Measurements from ENCODE around the gene MCCC1. TPM values are rescaled to one million over a fixed set of nuclear protein-coding genes. Genes with fewer than 3 reads are reported as not detected.
"Not testable (repeated sequence)": the region's sequence is repeated elsewhere in the genome, so short reads cannot be mapped to it uniquely, and the experiment has no call there.

MCCC1 gene
- polyA plus RNA-seq, 4 donors: 52.5 to 75.5 (median 61.8) TPM

DNA sequence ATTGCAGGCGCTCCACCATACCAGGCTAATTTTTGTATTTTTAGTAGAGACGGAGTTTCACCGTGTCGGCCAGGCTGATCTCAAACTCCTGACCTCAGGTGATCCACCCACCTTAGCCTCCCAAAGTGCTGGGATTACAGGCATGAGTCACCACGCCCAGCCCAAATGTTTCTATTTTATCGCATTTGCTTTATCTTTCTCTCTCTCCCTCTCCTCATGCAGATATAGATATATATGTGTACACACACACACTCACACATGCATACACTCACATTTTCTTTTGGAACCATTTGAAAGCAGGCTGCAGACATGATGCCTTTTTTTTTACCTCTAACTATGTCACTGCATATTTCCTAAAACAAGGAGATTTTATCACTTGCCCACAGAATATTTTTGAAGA is 7.3 kb upstream of the MCCC1 start:
- no peak for DNase-seq (ENCODE audit: low read depth in 4 of 4, low spot score in 2 of 4)

DNA sequence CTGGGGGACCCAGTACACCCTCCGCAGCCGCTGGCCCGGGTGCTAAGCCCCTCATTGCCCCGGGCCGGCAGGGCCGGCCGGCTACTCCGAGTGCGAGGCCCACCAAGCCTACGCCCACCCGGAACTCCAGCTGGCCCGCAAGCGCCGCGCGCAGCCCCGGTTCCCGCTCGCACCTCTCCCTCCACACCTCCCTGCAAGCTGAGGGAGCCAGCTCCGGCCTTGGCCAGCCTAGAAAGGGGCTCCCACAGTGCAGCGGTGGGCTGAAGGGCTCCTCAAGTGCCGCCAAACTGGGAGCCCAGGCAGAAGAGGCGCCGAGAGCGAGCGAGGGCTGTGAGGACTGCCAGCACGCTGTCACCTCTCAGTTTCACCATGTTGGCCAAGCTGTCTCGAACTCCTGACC is 4.7 kb upstream of the MCCC1 start:
- not testable (repeated sequence) for DNase-seq (ENCODE audit: low read depth in 4 of 4, low spot score in 2 of 4)

DNA sequence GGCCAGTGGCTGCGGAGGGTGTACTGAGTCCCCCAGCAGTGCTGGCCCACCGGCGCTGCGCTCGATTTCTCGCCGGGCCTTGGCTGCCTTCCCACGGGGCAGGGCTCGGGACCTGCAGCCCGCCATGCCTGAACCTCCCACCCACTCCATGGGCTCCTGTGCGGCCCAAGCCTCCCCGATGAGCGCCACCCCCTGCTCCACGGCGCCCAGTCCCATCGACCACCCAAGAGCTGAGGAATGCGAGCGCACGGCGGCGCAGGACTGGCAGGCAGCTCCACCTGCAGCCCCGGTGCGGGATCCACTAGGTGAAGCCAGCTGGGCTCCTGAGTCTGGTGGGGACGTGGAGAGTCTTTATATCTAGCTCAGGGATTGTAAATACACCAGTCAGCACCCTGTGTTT is 1.7 kb upstream of the MCCC1 start:
- DNase-seq (ENCODE audit: low read depth in 4 of 4, low spot score in 2 of 4): not testable (repeated sequence)

DNA sequence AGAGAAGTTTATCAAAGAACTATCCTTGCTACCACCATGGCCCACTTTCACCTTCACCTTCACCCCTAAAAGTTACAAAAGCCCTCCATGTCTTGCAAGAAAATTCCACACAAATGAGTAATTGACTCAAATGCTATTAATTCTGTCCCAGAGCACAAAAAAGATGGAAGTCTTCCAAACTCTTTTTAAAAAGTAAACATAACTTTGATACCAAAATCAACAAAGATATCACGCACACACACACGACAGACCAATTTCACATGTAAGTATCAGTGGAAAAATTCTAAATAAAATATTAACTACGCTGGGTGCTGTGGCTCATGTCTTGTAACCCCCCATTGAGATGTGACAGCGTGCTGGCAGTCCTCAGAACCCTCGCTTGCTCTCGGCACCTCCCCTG is 1.1 kb upstream of the MCCC1 start:
- no peak for DNase-seq (ENCODE audit: low read depth in 4 of 4, low spot score in 2 of 4)

DNA sequence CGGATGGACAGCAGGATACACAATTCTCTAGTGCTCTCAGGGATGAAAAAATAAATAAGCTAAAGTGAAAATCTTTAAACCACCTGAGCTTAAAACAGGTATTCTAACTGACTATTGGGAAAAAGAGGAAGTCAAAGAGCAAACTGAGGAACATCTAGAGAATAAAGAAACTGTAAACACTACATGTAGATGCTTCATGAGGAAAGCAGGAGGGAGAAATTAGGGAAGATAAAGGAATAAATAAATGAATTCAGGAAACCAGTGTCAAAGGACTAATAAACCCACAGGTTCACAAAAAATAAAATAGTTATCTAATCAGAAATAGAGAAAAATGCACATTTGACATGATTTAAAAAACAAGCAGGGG is 525 bp upstream of the MCCC1 start:
- no peak for DNase-seq (ENCODE audit: low read depth in 4 of 4, low spot score in 2 of 4)

DNA sequence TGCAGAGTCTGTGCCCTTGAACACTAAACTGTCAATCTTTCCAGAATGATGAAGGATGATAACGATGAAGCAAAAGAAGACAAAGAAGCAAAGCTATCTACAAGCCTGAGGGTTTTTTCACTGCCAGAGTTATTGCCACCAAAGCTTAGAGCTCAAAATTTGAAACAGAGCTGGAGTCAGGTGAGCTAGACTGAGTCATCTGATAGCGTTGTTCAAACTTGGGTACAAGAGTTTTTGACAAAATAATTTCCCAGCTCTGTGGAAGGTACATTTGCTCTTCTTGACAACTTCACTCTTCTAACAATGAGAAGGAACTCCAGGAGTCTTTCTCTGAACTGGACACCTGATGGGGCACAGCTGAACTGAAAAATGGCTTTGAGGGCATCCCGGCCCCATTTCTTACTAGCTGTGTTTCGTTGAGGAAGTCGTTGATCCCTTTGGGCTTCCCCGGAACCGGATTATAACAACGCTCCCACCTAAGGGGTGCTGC is 715 bp downstream of the MCCC1 start:
- no peak for DNase-seq (ENCODE audit: low read depth in 4 of 4, low spot score in 2 of 4)

DNA sequence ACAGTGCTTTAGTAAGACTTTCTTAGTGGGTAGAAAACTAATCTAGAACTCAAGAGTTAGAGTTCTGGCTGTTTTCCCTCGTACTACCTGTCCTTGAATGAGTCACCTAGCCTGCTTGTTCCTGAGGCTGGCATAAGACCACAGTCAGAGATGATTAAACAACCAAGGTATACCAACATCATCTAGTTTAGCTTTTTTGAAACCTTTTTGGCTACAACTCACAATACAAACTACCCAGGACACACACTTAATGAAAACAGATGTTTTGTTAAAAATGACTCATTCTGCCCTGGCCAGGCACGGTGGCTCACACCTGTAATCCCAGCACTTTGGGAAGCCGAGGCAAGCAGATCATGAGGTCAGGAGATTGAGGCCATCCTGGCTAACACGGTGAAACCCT is 4.6 kb downstream of the MCCC1 start:
- no peak for DNase-seq (ENCODE audit: low read depth in 4 of 4, low spot score in 2 of 4)

DNA sequence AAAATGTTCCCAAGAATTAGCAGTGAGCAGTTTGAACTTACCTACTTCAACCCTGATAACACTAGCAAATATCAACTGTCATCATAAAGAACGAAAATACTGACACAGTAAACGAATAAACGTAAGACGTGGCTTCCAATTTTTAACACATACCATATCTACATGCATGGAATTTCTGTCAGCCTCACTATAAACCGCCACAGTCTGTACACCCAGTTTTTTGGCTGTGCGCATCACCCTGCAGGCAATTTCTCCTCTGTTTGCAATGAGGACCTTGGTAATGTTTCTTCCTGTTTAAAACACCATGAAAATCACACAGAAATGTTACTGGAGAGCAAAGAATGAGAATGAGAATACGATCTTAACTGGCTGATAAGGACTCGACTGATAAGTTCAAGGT is 7.0 kb downstream of the MCCC1 start:
- DNase-seq (ENCODE audit: low read depth in 4 of 4, low spot score in 2 of 4): no peak

DNA sequence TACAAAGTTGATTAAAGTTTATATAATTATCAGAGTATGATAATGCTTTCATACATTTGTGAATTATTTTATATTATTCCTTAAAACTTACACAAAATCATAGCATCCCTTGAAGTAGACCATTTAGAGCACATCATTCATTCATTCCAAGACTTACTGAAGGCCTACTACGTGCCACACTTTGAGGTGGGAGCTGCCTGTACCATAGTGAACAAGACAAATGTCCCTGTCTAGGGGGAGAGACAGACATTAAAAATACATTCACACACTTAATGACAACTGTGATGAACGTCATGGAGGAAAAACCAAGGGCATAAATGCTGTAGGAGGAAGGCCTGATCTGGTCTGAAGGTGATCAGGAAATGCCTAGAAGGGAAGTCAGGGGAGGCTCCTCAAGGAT is 12.1 kb downstream of the MCCC1 start:
- no peak for DNase-seq (ENCODE audit: low read depth in 4 of 4, low spot score in 2 of 4)

DNA sequence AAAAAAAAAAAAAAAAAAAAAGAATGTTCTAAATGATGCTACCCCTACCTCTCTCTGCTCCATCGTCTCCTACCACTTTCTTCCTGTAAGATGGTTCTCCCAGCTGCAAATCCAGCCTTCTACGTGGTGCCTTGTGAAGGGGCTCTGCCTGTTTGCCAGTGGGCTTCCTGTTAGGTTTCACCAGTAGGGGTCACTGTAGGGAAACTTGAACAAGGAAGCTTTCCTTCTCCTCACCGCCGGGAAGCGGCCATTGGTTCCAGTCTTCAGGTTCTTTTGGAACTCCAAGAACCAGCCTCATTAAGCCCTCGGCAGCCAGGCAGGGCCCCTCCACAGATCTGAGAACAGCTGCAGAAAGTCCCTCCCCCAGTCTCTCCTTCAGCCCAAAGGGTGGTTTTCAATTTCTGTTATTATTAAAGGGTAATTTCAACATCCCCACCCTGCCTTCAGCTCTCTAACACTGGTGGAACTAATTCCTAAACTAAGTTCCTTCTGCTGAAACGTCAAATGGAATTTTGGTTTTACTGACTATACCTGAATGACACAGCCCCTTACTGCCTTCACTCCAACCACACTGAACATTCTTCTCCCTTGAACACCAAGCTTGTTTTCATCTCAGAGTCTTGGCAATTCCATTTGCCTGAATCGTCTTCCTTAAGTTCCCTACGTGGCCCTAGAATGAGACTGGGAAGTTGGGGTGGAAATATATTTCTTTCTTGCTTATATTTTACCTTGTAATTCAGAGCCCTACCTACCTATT is 13.5 kb downstream of the MCCC1 start:
- DNase-seq (ENCODE audit: low read depth in 4 of 4, low spot score in 2 of 4): no peak

DNA sequence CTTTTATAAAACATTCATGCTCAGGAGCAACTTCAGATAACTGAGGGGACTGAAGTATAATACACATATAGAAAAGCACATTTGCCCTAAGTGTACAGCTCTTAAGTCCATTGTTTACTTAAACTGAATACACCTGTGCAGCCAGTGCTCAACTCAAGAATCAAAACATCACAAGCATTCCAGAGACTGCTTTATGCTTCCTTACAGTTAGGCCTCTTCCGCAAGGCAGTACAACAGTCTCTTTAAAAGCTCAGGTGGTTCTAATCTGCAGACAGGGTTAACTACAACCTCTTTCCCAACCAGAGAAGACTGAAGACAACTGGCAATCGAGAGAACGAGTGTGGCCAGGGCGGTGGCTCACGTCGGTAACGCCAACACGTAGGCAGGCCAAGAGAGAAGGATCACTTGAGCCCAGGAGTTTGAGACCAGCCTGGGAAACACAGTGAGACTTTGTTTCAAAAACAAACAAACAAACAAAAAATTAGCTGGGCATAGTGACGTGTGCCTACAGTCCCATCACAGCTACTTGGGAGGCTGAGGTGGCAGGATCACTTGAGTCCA is 16.9 kb downstream of the MCCC1 start:
- no peak for DNase-seq (ENCODE audit: low read depth in 4 of 4, low spot score in 2 of 4)

DNA sequence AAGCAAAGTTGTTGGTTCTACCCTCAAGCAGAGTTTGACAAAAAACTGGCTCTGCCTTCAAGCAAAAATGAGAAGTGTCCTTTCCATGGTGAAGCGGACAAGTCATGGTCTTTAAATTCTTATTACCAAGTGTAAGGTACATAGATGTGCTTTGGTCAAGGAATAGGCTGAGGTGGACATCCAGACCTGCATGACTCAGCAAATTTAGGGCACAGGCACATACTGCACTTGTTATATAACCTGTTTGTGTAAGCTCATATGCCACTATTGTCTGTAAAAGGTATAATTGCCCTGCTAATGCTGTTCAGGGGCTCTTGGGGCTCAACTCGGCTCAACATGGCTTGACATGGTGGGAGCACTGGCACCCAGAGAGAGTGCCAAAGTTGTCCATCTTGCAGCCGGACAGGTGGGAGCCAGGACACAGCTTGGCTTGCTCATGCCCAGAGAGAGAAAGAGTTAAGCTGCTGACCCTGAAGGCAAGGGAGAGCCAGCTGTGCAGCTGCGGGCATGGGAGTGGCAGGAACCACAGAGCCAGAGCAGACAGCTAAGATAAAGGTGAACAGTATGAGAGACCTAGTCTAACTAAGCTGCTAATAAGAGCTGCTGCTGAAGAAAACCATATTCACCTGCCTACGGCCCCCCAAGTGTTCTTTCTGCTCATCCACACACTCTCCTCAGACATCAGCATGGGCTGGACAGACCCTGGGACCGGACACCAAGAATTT is 17.7 kb downstream of the MCCC1 start:
- DNase-seq (ENCODE audit: low read depth in 4 of 4, low spot score in 2 of 4): no peak

DNA sequence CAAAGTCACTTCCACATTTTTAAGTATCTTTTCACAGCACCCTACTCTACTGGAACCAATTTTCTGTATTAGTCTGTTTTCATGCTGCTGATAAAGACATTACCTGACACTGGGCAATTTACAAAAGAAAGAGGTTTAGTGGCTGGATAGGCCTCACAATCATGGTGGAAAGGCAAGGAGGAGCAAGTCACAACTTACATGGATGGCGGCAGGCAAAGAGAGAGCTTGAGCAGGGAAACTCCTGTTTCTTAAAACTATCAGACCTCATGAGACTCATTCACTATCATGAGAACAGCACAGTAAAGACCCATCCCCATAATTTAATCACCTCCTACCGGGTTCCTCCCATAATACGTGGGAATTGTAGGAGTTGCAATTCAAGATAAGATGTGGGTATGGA is 18.7 kb downstream of the MCCC1 start:
- no peak for DNase-seq (ENCODE audit: low read depth in 4 of 4, low spot score in 2 of 4)

DNA sequence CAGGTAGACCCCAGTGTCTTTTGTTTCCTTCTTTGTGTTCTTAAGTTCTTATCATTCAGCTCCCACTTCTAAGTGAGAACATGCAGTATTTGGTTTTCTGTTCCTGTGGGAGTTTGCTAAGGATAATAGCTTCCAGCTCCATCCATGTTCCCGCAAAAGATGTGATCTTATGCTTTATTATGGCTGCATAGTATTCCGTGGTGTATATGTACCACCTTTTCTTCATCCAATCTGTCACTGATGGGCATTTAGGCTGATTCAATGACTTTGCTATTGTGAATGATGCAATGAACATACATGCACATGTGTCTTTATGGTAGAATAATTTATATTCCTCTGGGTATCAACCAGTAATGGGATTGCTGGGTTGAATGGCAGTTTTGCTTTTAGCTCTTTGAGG is 24.4 kb downstream of the MCCC1 start:
- no peak for DNase-seq (ENCODE audit: low read depth in 4 of 4, low spot score in 2 of 4)

DNA sequence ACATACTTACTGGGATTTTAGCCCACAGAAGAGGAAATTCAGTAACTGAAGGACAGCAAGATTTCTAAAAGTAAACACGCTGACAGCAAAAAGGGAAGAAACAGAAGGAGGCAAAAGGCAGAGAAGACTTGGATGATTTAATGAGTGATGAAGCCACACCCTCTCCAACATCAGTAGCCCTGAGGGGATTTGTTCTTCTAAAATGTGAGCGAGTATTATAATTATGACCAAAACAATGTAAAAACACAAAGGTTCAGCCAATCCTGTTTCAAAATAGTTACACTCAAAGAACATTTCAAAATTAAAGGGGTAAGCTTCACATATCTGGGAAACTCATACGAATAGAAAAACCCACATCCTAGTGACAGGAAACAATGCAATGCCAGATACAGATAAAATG is 25.0 kb downstream of the MCCC1 start:
- DNase-seq (ENCODE audit: low read depth in 4 of 4, low spot score in 2 of 4): no peak

DNA sequence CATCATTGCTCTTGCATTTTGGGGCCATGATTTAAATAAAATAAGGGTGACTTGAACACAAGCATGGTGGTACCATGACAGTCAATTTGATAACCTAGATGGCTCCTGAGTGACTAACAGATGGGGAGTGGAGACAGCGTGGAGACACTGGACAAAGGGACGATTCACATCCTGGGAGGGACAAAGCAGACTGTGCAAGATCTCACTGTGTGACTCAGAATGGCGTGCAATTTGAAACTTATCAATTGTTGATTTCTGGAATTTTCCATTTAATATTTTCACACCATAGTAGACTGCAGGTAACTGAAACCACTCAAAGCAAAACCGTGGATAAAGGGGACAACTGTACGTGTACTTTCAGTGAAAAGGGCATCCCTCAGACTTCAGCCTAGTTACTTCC is 25.5 kb downstream of the MCCC1 start:
- no peak for DNase-seq (ENCODE audit: low read depth in 4 of 4, low spot score in 2 of 4)

DNA sequence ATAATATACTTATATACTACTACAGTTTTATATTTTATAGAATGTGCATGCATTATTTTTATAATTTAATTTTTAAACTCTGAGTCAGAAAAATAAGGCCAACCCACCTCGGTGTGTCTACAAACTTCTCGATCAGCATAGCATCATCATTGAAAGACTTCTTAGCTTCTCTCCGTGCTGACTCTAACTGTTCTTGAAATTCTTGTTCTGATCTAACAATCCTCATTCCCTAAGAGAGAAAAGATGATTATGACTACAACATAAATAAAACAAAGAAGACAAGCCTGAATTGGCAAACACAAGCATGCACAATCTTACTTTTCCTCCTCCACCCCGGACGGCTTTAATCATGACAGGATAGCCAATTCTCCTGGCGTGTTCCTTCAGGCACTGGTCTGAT is 28.4 kb downstream of the MCCC1 start:
- no peak for DNase-seq (ENCODE audit: low read depth in 4 of 4, low spot score in 2 of 4)

DNA sequence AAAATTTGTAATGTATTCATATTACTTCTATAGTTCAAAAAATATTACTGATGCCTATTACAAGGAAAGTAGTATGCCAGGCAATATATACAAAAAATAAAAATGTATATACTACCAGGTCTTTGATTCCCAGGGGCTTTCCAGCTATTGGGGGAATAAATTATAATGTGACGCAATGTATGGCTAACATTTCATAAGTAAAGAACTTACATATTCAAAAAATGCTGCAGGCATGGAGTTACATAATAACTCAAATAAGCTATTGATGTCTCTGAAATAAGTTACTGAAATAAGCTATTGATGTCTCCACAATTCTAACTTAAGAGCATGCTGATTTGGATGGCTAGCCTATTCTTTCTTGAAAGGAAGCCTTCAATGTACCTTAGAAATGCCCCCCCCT is 30.2 kb downstream of the MCCC1 start:
- no peak for DNase-seq (ENCODE audit: low read depth in 4 of 4, low spot score in 2 of 4)

DNA sequence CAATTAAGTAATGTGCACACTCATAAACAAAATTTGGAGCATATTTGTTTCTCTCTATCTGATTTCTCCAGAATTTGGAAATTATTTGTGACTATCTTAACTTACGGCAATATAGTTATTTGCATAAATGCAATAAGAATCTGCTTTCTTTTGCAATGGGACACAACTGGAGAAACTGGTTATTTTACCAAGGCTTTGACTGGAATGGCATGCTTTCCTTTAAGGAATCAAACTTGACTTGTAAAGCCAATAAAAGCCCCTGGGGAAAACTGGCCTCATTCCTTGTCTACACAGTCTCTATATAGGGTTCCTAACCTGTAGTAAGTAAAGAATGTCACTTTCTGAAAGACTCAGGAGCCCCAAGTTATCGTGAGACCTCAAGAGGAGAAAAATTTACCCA is 32.4 kb downstream of the MCCC1 start:
- not testable (repeated sequence) for DNase-seq (ENCODE audit: low read depth in 4 of 4, low spot score in 2 of 4)

DNA sequence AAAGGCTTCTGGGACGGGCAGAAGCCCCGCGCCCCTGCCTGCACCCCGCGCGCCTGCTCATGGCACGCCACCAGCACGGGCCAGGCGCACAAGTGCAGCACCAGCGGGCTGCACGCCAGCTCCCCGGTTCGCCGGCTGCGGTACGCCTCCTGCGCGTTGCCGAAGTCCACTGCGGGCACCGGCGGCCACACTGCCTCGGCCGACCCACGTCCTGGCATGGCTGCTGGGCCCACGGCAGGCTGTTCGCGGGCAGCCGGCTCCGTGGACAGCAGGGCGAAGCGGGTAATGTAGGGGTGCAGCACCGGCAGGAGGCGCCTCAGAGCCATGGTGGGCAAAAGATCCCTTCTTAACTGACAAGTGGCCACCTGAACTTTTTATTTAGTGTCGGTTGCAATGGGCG is 34.8 kb downstream of the MCCC1 start:
- DNase-seq (ENCODE audit: low read depth in 4 of 4, low spot score in 2 of 4): no peak

DNA sequence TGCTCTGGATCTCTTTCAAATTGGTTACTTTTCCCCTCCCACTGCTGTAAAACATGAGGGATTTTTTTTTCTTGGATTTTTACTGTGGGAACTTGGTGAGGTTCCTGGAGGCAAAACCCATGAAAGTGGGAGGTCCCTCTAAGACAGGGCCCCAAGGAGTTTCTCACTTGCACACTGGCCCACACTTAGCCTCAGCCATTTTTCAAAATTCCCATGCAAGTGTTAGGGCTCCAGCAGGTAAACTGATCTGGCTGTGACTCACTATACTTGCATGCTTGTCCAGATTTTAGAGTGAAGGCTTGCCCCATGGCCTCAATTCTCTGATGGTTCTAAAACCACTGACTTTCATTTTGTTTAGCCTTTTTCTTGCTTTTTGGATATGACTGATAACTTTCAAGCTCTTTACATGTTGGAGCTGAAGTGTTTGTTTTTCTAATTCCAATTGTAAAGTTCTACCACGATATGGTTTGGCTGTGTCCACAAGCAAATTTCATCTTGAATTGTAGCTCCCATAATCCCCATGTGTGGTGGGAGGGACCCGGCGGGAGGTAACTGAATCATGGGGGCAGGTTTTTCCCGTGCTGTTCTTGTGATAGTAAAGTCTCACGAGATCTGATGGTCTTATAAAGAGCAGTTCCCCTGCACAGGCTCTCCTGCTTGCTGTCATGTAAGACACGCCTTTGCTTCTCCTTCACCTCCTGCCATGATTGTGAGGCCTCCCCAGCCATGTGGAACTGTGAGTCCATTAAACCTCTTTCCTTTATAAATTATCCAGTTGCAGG is 37.7 kb downstream of the MCCC1 start:
- DNase-seq (ENCODE audit: low read depth in 4 of 4, low spot score in 2 of 4): no peak
